ENCODE measurements around the gene AUTS2.

Gene AUTS2

GRCh38 chr7:70693686-70694433, 1095.6 kb downstream of the AUTS2 start:
- peak; percentile 48 for DNase-seq

DNA sequence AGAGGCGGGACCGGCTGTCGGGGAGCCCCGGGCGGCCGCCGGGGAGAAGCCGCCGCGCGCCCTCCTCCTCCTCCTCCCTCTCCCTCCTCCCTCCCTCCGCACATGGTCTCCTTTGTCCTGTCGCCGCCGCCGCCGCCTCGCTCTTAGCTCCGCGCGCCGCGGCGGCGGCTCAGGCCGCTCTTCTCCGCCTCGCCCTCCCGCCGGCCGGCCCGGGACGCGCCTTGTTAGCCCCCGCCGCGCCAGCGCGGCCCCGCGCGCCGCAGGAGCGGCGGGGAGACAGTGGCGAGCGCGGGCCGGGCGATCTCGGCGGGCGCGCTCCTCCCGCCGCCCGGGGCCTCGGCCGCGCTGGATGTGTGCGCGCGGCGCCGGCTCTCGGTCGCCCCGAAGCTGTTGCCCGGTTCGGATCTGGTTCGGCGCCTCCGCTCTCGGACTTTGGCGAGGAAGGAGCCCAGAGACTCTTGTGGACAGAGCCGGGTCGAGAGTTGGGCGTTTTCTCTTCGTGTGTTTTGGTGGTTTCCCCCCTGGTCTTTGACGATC, 1096.2 kb downstream of the AUTS2 start:
- no peak for DNase-seq

DNA sequence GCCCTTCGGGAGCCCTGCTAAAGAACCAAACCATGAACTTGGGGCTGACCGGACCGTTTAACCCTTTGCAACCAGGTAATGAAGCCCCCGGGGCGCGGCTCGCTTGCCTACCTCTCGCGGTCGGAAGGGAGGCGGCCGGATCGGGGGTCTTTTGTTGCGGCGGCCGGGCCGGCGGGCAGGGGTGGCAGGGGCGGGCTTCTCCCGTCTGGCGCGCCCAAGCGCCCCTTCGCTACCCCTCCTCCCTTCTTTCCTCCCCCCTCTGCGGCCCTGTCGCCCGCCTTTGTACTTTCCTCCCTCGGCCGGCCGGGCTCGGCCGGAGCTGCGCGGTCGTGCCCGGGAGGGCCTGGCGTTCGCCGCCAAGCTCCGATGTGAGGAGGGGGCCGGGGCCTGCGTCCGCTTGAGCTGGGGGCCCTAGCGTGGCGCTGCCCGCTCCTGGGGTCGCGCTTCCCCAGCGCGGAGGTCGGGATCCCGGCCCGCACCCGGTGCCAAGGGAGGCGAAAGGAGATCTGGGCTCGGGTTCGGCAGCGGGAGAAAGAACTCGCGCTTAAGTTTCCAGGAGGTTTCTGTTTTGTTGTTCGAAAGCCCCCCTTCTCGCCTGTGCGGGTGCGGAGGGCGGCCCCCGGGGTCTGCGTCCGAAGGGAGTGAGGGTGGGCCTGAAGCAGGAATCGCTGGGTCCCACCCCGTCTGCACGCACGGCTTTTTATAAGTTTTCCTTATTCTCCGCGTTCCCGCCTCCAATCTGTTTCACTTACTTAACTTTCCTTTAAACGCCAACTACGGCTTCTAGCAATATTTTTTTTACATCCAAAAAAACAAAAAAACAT, 1096.9 kb downstream of the AUTS2 start:
- DNase-seq: no peak

- DNase-seq: no peak
These were observed 1097.5 kb downstream of the AUTS2 start for GRCh38 chr7:70695795-70696083.

DNA sequence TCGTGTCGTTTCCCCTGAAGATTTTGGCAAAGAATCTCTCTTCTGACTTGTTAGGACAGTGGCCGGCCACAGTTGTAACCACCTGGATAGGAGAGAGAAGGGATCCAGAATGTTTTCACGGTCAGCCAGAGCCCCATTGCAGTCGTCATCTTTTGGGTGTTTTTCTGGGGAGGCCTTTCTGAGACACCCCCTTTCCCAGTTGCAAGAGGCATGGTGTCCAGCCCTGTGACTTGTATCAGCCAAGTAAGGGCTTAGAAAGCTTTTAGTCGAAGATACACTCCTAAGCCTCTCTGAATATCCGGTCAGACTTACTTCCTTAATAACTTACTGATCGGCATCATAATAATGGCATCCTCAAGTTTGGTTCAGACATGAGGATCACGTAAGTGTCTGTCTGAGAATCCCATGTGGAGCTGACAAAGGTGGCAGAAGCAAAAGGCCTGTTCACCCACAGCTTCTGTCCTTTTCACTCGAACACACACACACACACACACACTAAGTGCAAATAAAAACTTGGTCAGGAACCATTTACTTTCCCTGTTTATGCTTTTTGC, 1098.0 kb downstream of the AUTS2 start:
- DNase-seq: no peak

- DNase-seq: no peak
These were observed 1100.1 kb downstream of the AUTS2 start for GRCh38 chr7:70698219-70698832.

- no peak for DNase-seq
These were observed 1101.0 kb downstream of the AUTS2 start for GRCh38 chr7:70699271-70699670.

DNA sequence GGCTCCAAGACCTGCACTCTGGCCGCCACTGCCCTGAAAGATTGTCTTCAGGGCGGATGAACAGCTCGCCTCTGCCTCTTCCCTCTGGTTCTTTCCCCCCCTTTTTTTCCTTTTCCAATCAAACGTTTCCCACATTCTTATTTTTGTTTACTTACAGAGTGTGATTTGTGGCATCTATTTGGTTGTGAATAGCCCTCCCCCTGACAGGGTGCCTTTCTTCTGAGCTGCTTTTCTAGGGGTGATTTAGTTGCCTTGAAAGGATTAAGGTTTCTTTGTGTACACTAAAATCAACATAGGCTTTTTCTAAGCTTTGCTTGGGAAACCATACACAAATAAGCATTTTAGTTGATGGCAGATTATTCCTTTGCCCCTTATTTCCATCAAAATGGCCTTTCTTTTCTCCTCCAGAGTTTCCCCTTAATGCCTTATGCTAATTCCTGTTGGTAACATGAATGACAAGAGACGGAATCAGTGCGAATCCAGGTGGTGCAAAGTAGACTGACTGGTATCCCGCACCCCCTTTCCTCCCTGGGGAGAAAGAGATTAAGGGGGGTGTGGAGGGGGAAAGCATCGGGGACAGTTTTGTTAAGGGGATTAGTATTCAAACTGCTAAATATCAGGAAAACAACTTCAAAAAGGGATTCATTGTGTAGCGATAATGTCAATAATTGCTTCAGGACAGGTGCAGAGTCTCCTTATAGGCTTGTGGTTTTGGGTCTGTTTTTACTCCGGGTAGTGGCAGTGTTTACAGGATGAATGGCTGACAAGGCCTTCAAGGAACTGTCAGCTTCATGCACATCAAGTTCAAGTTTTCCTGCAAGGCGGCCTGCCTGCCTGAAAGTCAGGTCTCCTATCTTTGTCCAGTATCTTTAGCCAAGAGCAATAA, 1102.0 kb downstream of the AUTS2 start:
- DNase-seq: no peak

GRCh38 chr7:70700941-70701425, 1102.7 kb downstream of the AUTS2 start:
- no peak for DNase-seq

DNA sequence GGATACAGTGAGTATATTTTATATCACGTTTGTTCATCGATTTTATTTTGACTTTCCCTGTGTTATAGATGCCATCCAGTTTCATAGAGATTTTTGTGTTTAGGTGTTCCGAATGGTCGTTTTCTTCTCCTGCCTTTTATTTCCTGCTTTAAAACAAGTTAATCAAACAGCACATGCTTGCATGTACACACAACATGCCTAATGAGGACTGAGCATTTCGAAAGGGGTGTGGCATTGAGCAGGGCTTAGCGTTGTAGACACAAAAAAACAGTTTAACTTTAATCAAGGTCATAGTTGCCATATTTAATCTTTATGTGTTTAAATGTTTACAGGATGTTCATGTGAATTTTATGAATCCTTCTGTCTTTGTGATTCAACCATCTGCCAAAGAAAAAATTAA, 1103.2 kb downstream of the AUTS2 start:
- DNase-seq: no peak

- DNase-seq: no peak
These were observed 1103.7 kb downstream of the AUTS2 start for GRCh38 chr7:70701991-70702390.

DNA sequence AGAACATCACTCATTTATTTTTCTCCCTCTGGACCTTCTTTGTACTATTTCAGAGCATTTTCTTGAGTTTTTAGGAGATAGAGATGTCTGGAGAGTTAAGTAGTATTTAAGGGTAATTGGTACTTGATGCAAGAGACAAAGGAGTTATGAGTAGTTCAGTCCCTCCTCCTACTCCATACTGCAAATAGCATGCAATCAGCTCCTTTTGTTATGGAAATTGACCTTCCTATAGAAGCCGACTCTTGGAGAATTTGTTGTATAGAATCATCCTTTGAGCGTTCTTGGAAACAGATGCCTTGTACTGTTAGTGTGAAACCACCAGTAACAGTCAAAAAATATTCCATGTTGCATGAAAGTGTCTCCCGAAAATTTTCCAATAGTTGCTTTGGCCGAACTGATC, 1105.5 kb downstream of the AUTS2 start:
- DNase-seq: no peak

GRCh38 chr7:70704831-70705346, 1106.6 kb downstream of the AUTS2 start:
- no peak for DNase-seq

DNA sequence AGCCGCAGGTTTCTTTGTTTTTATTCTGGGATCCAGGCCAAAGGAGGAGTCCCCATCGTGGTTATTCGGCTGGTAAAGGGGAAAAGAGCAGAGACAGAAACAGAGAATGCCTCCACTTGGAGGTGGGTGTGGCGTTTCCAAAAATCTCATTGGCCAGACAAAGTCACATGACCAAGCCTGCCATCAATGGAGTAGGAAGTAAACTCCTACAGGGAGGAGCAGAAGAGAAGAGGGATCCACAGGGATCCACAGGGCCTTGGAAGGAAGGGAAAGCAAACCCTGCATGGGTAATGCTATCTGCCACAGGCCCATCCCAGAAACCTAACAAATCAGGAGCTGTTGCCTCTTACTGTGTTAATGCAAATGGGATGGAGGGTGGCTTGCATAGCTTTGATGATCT, 1107.9 kb downstream of the AUTS2 start:
- DNase-seq: no peak

- no peak for DNase-seq
These were observed 1108.4 kb downstream of the AUTS2 start for GRCh38 chr7:70706698-70707097.

DNA sequence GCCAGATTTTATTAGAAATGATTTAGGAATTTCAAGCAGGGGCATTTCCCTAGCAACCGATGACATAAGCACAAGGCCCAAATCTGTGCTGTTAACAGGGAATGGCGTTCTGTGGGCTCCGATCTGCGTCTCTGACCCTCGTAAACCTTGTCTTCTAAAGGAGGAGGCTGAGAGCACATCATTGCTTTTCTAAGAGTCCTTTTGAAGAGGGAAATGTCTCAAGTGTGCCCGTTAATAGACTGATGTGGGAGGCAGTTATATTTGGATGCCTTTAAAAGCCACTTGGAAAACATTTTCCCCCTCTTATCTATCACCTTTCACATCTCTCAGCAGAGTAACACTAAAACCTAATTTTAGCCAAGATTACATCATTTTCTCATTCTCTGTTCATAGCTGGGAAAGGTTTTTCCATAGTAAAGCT, 1109.6 kb downstream of the AUTS2 start:
- no peak for DNase-seq

- no peak for DNase-seq
These were observed 1111.8 kb downstream of the AUTS2 start for GRCh38 chr7:70710011-70710480.

GRCh38 chr7:70710651-70711050, 1112.4 kb downstream of the AUTS2 start:
- DNase-seq: no peak

- no peak for DNase-seq
These were observed 1113.2 kb downstream of the AUTS2 start for GRCh38 chr7:70711452-70711851.

DNA sequence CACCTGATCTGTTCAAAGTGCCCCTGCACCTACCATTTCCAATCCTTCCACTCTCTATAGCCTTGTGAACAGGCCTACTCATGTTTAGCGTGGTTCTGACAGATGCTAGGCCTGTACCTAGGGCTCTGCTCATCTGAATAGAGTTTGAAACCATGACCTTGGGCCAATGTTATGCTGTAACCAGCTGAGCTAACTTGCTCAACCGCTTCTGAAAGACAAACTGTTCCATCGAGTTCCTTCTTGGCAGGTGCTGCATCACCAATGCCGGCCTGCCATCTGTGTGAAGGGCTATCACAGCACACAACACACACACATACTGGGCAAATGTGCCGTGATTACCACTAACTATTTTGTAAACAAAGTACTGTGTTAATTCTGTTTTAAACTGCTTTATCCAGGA, 1114.7 kb downstream of the AUTS2 start:
- no peak for DNase-seq

GRCh38 chr7:70714506-70715038, 1116.3 kb downstream of the AUTS2 start:
- no peak for DNase-seq

Data from effector CD4-positive, alpha-beta T cell (primary cell).